NT2/D1 (cell line): Measurements from ENCODE around the gene ANKAR.

Experiments
- SUZ12 ChIP-seq: IDR thresholded peaks from 2 replicates; pipeline ENCODE4 v1.6.1; 2011; ENCODE audit not compliant: insufficient read length, insufficient read depth; ENCODE audit errors: extremely low read depth
- YY1 ChIP-seq: IDR thresholded peaks from 2 replicates; pipeline ENCODE4 v1.6.1; 2011; ENCODE audit not compliant: insufficient read length, insufficient read depth

- TF ChIP-seq SUZ12: no peak
- TF ChIP-seq YY1: no peak
Observed at GRCh38 chr2:189658306-189659212, 15.9 kb upstream of the ANKAR start.
